ENCODE measurements around the gene APOBR.

- TF ChIP-seq POLR2A (IDR thresholded peaks at IDR 0.05; ENCODE audit: low read depth, low read length) (no peak), POLR2AphosphoS5 (IDR thresholded peaks at IDR 0.05; ENCODE audit: low read depth, low read length) (no peak), TAF1 (IDR thresholded peaks at IDR 0.05; ENCODE audit: low read depth, low read length) (no peak), PAX5 (IDR thresholded peaks at IDR 0.05; ENCODE audit: insufficient read depth, low read length, severe bottlenecking) (no peak), SPI1 (IDR thresholded peaks at IDR 0.05; ENCODE audit: low read depth, low read length) (no peak), POU2F2 (IDR thresholded peaks at IDR 0.05; ENCODE audit: low read depth, low read length) (no peak)
These were observed 30.3 kb downstream of the APOBR start for GRCh38 chr16:28524681-28525171.
